OCI-LY3 (cell line): ENCODE measurements around the gene MLXIPL.

Experiments used
- H2AFZ ChIP-seq: fragments of 200-600, 300-600 bp; shearing (Covaris generic); 2 replicates; pipeline ENCODE4 v1.6.0; 2014; ENCODE audit warnings: antibody characterized with exemption, low read depth, low read length
- H3K27ac ChIP-seq: fragments of 200-600, 300-600 bp; sonication (generic); 2 replicates; pipeline ENCODE4 v1.5.1; 2014; ENCODE audit warnings: mild to moderate bottlenecking, low read length, moderate library complexity, mixed read lengths
- H3K27me3 ChIP-seq: fragments of 200-600, 300-600 bp; sonication (generic); 2 replicates; pipeline ENCODE4 v1.6.1; 2014; ENCODE audit warnings: low read depth, low read length, mixed read lengths
- H3K36me3 ChIP-seq: fragments of 200-600, 300-600 bp; sonication (generic); replicated peaks from 2 replicates; pipeline ENCODE3; 2014; ENCODE audit warnings: low read depth, low read length, mixed read lengths
- H3K4me1 ChIP-seq: fragments of 300-600, 200-600 bp; sonication (generic); 2 replicates; pipeline ENCODE4 v1.6.1; 2014; ENCODE audit warnings: low read length, mixed read lengths
- H3K4me2 ChIP-seq: fragments of 200-600, 300-600 bp; sonication (generic); 2 replicates; pipeline ENCODE4 v1.6.1; 2014; ENCODE audit warnings: low read length, mixed read lengths
- H3K4me3 ChIP-seq: fragments of 300-600, 200-600 bp; sonication (generic); 2 replicates; pipeline ENCODE4 v1.5.1; 2014; ENCODE audit warnings: antibody characterized with exemption, mild to moderate bottlenecking, low read length, moderate library complexity
- H3K79me2 ChIP-seq: fragments of 300-600, 200-600 bp; shearing (Covaris generic); 2 replicates; pipeline ENCODE4 v1.6.1; 2014; ENCODE audit warnings: mild to moderate bottlenecking, low read length, mixed read lengths
- H3K9ac ChIP-seq: fragments of 300-600, 200-600 bp; shearing (Covaris generic); 2 replicates; pipeline ENCODE4 v1.6.0; 2014; ENCODE audit warnings: mild to moderate bottlenecking, low read length, moderate library complexity
- H3K9me3 ChIP-seq: fragments of 200-600, 300-600 bp; shearing (Covaris generic); 2 replicates; pipeline ENCODE4 v1.6.1; 2014; ENCODE audit warnings: low read length, mixed read lengths; ENCODE audit not compliant: insufficient read depth
- H4K20me1 ChIP-seq: fragments of 200-600, 300-600 bp; sonication (generic); 2 replicates; pipeline ENCODE4 v1.6.1; 2016; ENCODE audit warnings: low read length, mixed read lengths; ENCODE audit not compliant: insufficient read depth
- CTCF ChIP-seq: fragments of 200-600, 300-600 bp; sonication (generic); IDR thresholded peaks from 2 replicates; pipeline ENCODE4 v1.5.1; 2014; ENCODE audit warnings: antibody characterized with exemption, low read length, low read depth
- EZH2phosphoT487 ChIP-seq: fragments of 200-600 bp; shearing (Covaris generic); IDR thresholded peaks from 2 replicates; pipeline ENCODE4 v1.6.1; 2018; ENCODE audit warnings: antibody characterized with exemption, mixed run types, low read depth

Gene MLXIPL

GRCh38 chr7:73606801-73607691, 17.3 kb downstream of the MLXIPL start:
- Histone ChIP-seq H3K4me3 (no peak overlapping the region), H2AFZ (peak overlapping the region; percentile 31; the same call in 1 of the 2 replicates), H3K9me3 (no peaks in the 10 kb centered on the region), H3K4me2 (peak overlapping the region; percentile 33), H3K36me3 (no peaks in the 10 kb centered on the region), H4K20me1 (no peaks in the 10 kb centered on the region), H3K27me3 (no peaks in the 10 kb centered on the region), H3K4me1 (no peaks in the 10 kb centered on the region), H3K27ac (no peak overlapping the region), H3K79me2 (no peaks in the 10 kb centered on the region), H3K9ac (no peak overlapping the region)
- TF ChIP-seq CTCF (peak; percentile 98), EZH2phosphoT487 (no peak)

GRCh38 chr7:73605601-73606220, 18.6 kb downstream of the MLXIPL start:
- TF ChIP-seq EZH2phosphoT487 (no peak), CTCF (no peak)
- Histone ChIP-seq H3K27me3 (no peaks in the 10 kb centered on the region), H3K4me1 (no peaks in the 10 kb centered on the region), H3K4me3 (no peak overlapping the region), H2AFZ (no peak overlapping the region), H4K20me1 (no peaks in the 10 kb centered on the region), H3K9ac (no peak overlapping the region), H3K9me3 (no peaks in the 10 kb centered on the region), H3K4me2 (no peak overlapping the region), H3K27ac (no peak overlapping the region), H3K36me3 (no peaks in the 10 kb centered on the region), H3K79me2 (no peaks in the 10 kb centered on the region)

- H3K36me3 ChIP-seq: no peaks in the 10 kb centered on the region
- peaks cover 3% of the 10 kb centered on the region; the same call in 1 of the 2 replicates for H3K27me3 ChIP-seq
- H3K9ac ChIP-seq: no peak overlapping the region
- no peak overlapping the region for H3K4me3 ChIP-seq
- TF ChIP-seq EZH2phosphoT487 (no peak), CTCF (no peak)
- H3K4me1 ChIP-seq: no peaks in the 10 kb centered on the region
- H3K4me2 ChIP-seq: no peak overlapping the region
- no peaks in the 10 kb centered on the region for H3K79me2 ChIP-seq
- H2AFZ ChIP-seq: no peak overlapping the region
- no peaks in the 10 kb centered on the region for H4K20me1 ChIP-seq
- H3K9me3 ChIP-seq: no peaks in the 10 kb centered on the region
- H3K27ac ChIP-seq: no peak overlapping the region
Measured at GRCh38 chr7:73602721-73603651, 21.3 kb downstream of the MLXIPL start.

- Histone ChIP-seq H3K9me3 (no peaks in the 10 kb centered on the region), H3K27me3 (peaks cover 3% of the 10 kb centered on the region; the same call in 1 of the 2 replicates), H3K4me2 (no peak overlapping the region), H3K4me3 (no peak overlapping the region), H3K4me1 (no peaks in the 10 kb centered on the region), H4K20me1 (no peaks in the 10 kb centered on the region), H2AFZ (no peak overlapping the region), H3K79me2 (no peaks in the 10 kb centered on the region), H3K27ac (no peak overlapping the region), H3K36me3 (no peaks in the 10 kb centered on the region), H3K9ac (no peak overlapping the region)
- TF ChIP-seq CTCF (no peak), EZH2phosphoT487 (no peak)
Measured at GRCh38 chr7:73599916-73600315, 24.4 kb downstream of the MLXIPL start.
